IPS-NIHi11 (cell line): Measurements from ENCODE around the gene LRRC4C.

Source experiments
- DNase-seq: peaks from one replicate; pipeline ENCODE4 v3.0.0; 2012; ENCODE audit warnings: mixed read lengths, low spot score

The LRRC4C gene

GRCh38 chr11:41116970-41117369, 342.5 kb downstream of the LRRC4C start:
- peak; percentile 38 for DNase-seq

GRCh38 chr11:41115066-41115465, 344.4 kb downstream of the LRRC4C start:
- DNase-seq = no peak

GRCh38 chr11:41113160-41113559, 346.3 kb downstream of the LRRC4C start:
- no peak for DNase-seq

- DNase-seq = no peak
These were observed 348.9 kb downstream of the LRRC4C start for GRCh38 chr11:41110527-41110926.

- no peak for DNase-seq
These were observed 357.0 kb downstream of the LRRC4C start for GRCh38 chr11:41102471-41102870.

- DNase-seq = no peak
These were observed 359.8 kb downstream of the LRRC4C start for GRCh38 chr11:41099654-41100053.

- DNase-seq = no peak
These were observed 374.3 kb downstream of the LRRC4C start for GRCh38 chr11:41085123-41085522.

- DNase-seq = no peak
These were observed 377.6 kb downstream of the LRRC4C start for GRCh38 chr11:41081756-41082285.

- no peak for DNase-seq
These were observed 385.1 kb downstream of the LRRC4C start for GRCh38 chr11:41074318-41074717.

- DNase-seq = no peak
These were observed 394.0 kb downstream of the LRRC4C start for GRCh38 chr11:41065432-41065831.

- DNase-seq = no peak
These were observed 401.3 kb downstream of the LRRC4C start for GRCh38 chr11:41058138-41058537.

- DNase-seq = no peak
These were observed 402.4 kb downstream of the LRRC4C start for GRCh38 chr11:41056892-41057569.

GRCh38 chr11:41053894-41054293, 405.6 kb downstream of the LRRC4C start:
- no peak for DNase-seq

- DNase-seq = no peak
These were observed 407.4 kb downstream of the LRRC4C start for GRCh38 chr11:41051919-41052635.

- no peak for DNase-seq
These were observed 408.7 kb downstream of the LRRC4C start for GRCh38 chr11:41050791-41051190.

- no peak for DNase-seq
These were observed 412.2 kb downstream of the LRRC4C start for GRCh38 chr11:41047229-41047628.

GRCh38 chr11:41045266-41045665, 414.2 kb downstream of the LRRC4C start:
- DNase-seq = no peak

GRCh38 chr11:41044747-41045146, 414.7 kb downstream of the LRRC4C start:
- DNase-seq = no peak

GRCh38 chr11:41042688-41043087, 416.8 kb downstream of the LRRC4C start:
- DNase-seq = no peak

- no peak for DNase-seq
These were observed 419.0 kb downstream of the LRRC4C start for GRCh38 chr11:41040474-41040873.

- no peak for DNase-seq
These were observed 419.9 kb downstream of the LRRC4C start for GRCh38 chr11:41039592-41039991.

GRCh38 chr11:41031551-41032060, 427.8 kb downstream of the LRRC4C start:
- no peak for DNase-seq

- no peak for DNase-seq
These were observed 439.2 kb downstream of the LRRC4C start for GRCh38 chr11:41020259-41020658.
